GM18499 (cell line): ENCODE results near the gene NT5C2.
"Not testable (repeated sequence)": the region's sequence is repeated elsewhere in the genome, so short reads cannot be mapped to it uniquely, and the experiment has no call there.

ENCODE experiments used
- ATAC-seq: cut with Tn5 transposase; IDR thresholded peaks from one replicate; pipeline ENCODE4 v1.9.1; 2021; ENCODE audit warnings: moderate number of reproducible peaks; ENCODE audit not compliant: insufficient read depth, unreplicated experiment

NT5C2 gene

DNA sequence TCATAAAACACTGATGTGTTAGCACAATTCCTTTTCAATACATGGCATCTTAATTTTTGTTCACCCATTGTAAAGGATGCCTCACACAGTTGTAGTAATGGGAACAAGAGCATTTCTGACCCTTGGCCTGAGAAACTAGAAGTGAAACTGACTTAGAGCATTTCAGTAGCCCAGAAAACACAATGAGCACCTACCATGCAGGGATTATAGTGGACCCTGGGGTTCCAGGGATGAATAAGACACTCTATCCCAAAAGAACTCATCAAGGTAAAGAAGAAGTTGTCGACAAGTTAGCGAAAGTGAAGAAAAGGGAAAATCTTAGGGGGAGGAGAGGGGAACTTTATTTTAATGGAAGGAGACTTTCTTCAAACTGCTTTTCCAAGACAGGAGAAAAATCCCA is 125.6 kb downstream of the NT5C2 start:
- no peak for ATAC-seq

DNA sequence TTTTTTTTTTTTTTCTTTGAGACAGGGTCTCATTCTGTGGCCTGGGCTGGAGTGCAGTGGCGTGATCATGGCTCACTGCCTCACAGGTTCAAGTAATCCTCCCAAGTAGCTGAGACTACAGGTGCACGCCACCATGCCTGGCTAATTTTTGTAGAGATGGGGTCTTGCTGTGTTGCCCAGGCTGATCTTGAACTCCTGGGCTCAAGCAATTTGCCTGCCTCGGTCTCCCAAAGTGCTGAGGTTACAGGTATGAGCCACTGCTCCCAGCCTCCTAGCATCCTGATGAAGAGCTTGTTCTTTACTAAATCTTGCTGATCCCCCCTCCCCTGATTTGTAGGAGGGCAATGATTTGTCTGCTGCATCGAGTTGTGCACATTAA is 126.0 kb downstream of the NT5C2 start:
- ATAC-seq: not testable (repeated sequence)

DNA sequence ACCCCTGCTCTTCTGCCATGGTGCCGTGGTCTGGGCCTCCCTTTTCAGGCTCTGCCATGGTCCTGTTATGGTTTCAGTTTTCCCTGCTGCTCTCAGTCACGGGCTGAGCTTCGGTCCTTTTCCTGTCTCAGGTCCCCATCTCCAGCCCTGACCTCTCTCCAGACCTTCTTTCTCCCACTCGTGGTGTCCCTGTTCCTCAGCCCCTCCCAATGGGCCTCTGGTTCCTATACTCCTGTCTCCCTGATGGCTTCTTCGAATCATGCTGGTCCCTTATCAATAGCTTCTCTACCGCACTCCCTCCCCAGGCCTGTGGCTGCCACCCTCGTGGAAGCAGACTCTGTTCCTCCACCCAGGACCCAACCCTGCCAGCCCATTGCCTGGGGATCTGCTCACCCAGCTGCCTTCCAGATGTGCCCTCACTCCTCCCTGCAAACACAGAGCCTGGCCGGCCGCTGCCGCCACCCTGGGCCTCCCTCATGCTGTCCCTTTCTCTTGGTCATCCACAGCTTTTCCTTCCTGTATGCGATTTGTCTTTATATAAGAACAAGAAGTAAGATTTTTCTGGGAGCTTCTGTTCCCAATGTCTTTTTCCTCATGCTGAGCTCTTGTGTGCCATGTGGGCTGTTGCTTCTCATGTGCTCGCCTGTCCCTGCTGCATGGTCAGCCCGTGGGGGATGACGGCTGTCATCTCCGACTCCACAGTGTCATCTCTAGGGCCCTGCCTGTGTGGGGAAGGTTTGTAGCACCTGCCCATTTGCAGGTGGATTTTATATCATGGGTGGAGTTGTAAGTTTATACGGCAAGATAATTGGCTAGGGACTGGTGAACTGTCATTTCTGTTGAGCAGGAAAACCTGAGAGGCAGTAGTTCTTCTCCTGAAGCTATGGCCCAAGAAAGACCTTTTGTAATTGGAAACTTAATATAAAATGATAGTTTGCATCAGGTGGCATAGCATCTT is 126.7 kb downstream of the NT5C2 start:
- ATAC-seq: no peak

- ATAC-seq: no peak
Measured at GRCh38 chr10:103064956-103065355, 128.1 kb downstream of the NT5C2 start.

DNA sequence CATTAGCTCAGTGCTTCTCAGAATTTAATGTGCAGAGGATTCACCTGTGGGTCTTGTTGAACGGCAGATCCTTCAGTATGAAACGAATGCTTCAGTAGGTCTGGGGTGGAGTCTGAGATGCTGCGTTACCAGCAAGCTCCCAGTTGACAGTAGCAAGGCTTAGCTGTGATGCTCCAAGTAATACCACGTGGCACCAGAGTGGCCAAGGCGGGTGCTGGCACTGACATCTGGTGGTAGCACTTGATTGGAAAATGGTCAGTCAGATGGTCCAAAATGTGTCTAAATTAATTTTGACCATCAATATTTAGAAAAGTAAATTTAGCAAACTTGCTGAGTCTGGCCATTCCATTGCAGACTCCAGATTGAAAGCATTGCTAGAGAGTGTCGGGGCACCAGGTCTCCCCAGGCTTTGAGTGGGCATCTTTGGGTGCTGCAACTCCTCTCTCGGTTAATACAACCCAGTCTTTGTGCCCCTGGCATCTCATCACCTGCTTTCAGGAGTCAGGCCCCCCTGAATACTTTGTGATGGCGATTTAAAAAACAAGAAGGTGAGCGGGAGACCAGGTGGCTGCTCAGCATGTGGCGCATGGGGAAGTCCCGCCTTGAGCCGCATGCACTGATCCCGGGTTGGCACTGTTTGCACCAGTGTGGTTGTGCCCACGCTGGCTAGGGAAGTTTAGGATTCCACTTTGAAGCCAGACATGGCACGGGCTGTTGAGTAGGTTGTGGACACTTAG is 130.1 kb downstream of the NT5C2 start:
- ATAC-seq: no peak

- ATAC-seq: no peak
Measured at GRCh38 chr10:103060575-103060974, 132.5 kb downstream of the NT5C2 start.

GRCh38 chr10:103058034-103058433 is 135.0 kb downstream of the NT5C2 start:
- ATAC-seq: no peak

- ATAC-seq: no peak
Measured at GRCh38 chr10:103055105-103055504, 138.0 kb downstream of the NT5C2 start.

GRCh38 chr10:103054621-103055020 is 138.5 kb downstream of the NT5C2 start:
- ATAC-seq: no peak

- ATAC-seq: no peak
Measured at GRCh38 chr10:103053659-103054581, 139.2 kb downstream of the NT5C2 start.

DNA sequence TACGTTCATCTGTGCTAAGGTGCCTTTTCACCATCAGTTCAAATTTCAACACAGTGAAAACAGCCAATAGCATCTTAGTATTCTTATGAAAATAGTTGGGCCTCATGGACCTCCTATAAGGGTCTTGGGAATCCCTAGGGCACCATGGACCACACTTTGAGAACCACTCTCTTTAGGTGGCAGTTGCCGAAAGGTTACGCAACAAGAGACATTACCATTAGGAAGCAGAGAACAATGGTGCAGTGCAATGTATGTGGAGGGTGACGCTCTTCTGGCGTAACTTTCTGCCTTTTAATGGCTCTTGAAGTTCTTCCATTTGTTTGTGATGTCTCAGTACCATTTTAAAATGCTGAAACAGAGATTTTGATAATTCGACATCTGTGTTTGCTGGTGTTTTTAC is 143.8 kb downstream of the NT5C2 start:
- ATAC-seq: no peak

DNA sequence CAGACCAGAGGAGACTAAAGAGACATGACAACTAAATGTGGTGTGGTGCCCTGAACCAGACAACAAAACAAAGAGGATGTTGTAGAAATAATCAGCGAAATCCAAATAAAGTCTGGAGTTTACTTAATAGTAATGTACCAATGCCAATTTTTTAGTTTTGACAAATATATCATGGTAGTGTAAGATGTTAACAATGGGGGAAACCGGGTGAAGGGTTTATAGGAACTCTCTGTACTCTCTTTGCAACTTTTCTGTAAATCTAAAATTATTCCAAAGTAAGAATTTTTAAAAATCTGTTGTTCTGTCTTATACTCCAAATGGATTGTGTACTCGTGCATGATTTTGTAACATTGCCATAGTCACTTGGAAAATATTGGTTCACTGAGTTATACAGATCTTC is 145.7 kb downstream of the NT5C2 start:
- no peak for ATAC-seq

GRCh38 chr10:103045961-103046360 is 147.1 kb downstream of the NT5C2 start:
- no peak for ATAC-seq

GRCh38 chr10:103044942-103045489 is 148.1 kb downstream of the NT5C2 start:
- no peak for ATAC-seq

DNA sequence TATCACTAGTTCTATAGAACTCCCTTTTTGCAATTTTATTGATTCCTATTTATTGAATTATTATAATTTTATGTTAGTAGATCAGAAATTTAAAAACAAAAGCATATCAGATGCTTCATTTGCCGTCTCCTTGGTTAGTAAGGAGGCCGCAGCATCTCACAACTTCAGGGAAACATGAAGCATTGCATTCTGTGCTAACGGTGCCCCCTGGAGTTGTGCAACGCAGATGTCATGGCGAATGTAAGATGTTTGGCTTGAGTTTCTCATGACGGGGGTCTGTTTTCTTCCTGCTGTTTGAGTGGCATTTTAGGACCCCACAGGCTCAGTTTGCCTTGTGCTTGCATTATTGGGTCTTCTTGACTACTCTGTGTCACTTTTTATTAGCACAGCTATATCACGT is 150.2 kb downstream of the NT5C2 start:
- ATAC-seq: no peak

DNA sequence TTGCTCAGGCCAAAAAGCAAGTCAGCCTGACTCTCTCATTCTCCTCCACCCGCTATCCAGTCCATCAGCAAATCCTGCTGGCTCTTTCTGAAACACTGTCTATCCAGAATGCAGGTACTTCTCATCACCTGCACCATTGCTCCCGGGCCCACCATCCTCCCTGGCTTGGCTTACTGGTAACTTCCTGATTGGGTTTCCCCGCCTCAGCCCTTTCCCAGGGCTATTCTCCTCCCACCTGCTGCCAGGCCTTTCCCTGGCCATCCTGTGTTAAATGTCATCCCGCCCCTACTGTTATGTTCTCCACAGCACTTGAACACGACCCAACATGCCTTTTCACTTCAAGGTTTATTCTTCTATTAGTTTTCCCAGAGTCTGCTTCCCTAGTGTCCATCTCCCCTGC is 150.9 kb downstream of the NT5C2 start:
- no peak for ATAC-seq

GRCh38 chr10:103041391-103041790 is 151.7 kb downstream of the NT5C2 start:
- ATAC-seq: no peak

GRCh38 chr10:103040418-103040817 is 152.7 kb downstream of the NT5C2 start:
- no peak for ATAC-seq

DNA sequence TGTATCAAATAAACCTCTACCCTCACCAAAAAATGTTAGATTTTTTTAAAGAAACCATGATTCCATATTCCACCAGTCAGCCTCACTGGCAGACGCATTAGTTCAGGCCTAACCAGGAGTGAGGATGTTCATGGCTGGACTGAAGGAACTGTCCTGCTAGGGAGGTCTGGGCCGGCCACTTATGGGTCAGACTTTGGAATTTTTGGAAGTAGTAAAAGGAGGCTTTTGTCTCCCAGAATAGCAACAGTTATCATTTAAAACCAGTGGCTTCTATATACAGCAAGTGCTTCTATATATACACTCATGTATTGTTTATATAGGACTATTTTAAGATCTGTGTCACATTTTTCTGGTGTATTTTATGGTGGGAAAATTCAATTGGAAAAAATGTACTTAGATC is 154.5 kb downstream of the NT5C2 start:
- no peak for ATAC-seq
